Transverse colon (tissue), 4 donors: Measurements from ENCODE around the gene ACO1. TPM values are rescaled to one million over a fixed set of nuclear protein-coding genes. Genes with fewer than 3 reads are reported as not detected.

ENCODE experiments used
- DNase-seq: peaks from one replicate; pipeline ENCODE4 v3.0.0-alpha.2; 2019
- H3K27ac ChIP-seq, 4 donors: fragments of 200-600 bp; sonication (generic); 2 replicates each; pipeline ENCODE4 v1.5.1; 2016 to 2018; ENCODE audit warnings: inconsistent platforms in 4 of 4
- H3K27me3 ChIP-seq: fragments of 200-600 bp; sonication (generic); 2 replicates; pipeline ENCODE4 v1.5.1; 2017; ENCODE audit warnings: inconsistent platforms
- H3K36me3 ChIP-seq, 4 donors: fragments of 200-600 bp; sonication (generic); 2 replicates each; pipeline ENCODE4 v1.5.1; 2017 to 2019; ENCODE audit warnings: inconsistent platforms in 4 of 4
- H3K4me1 ChIP-seq, 4 donors: fragments of 200-600 bp; sonication (generic); 2 replicates each; pipeline ENCODE4 v1.5.1; 2017 to 2020; ENCODE audit warnings: inconsistent platforms in 4 of 4
- H3K4me3 ChIP-seq, 4 donors: fragments of 200-600 bp; sonication (generic); 1 replicate in 1 of 4; 2 replicates in 3 of 4; pipeline versions ENCODE4 v1.5.1 to v1.6.1; 2017 to 2019; ENCODE audit warnings: inconsistent platforms in 4 of 4
- H3K9me3 ChIP-seq, 2 donors: fragments of 200-600 bp; sonication (generic); 2 replicates each; pipeline ENCODE4 v1.5.1; 2017 to 2019; ENCODE audit warnings: inconsistent platforms in 2 of 2
- EP300 ChIP-seq: sonication (generic); formaldehyde crosslinking; IDR thresholded peaks from one replicate; pipeline ENCODE4 v1.6.1; 2017; ENCODE audit warnings: antibody characterized with exemption, low read depth
- POLR2A ChIP-seq: fragments of 450-650 bp; IDR thresholded peaks from one replicate; pipeline ENCODE4 v1.6.1; 2016; ENCODE audit warnings: antibody characterized with exemption, mild to moderate bottlenecking, moderate library complexity
- POLR2AphosphoS5 ChIP-seq, 3 donors: sonication (generic); formaldehyde crosslinking; IDR thresholded peaks; one replicate each; pipeline ENCODE4 v1.6.1; 2016; ENCODE audit warnings: antibody characterized with exemption in 3 of 3
- WGBS, 2 donors: methylation state at CpG; one replicate each; pipeline ENCODE4 v1.1.5; 2018; ENCODE audit warnings: low coverage in 1 of 2; 5-methylcytosine and 5-hydroxymethylcytosine counted together
- in situ Hi-C, 4 donors: fragments of 200-750 bp; cut with MboI; loops; one replicate each; pipeline versions ENCODE4 v1.15.0 to v1.15.1; 2017; ENCODE audit warnings: low sequenced_read_pairs in 3 of 4, low pct_ligation_motif_present in 1 of 4, low pct_unique_long_range_greater_than_20kb in 1 of 4
- intact Hi-C: fragments of 100-400 bp; cut with DNase I; formaldehyde crosslinking; loops from one replicate; pipeline ENCODE4 v1.15.1; 2023; ENCODE audit warnings: low total_unique reads
- total RNA-seq, 4 donors: library from RNA; depleted of rRNA; stranded (reverse); fragments of >200 nt; gene quantifications; one replicate each; pipeline ENCODE4 v1.1.0, GENCODE V29; 2016
- TF ChIP-seq, protein P1 (sequence below), 5 experiments: fragments of 200-600 bp in 3 of 5; fragments of 450-650 bp in 2 of 5; sonication (generic) in 3 of 5; IDR thresholded peaks; 1 replicate in 2 of 5; 2 replicates in 3 of 5; pipeline ENCODE4 v1.5.1; 2016 to 2017; ENCODE audit warnings: antibody characterized with exemption in 5 of 5, inconsistent platforms in 3 of 5, mild to moderate bottlenecking in 2 of 5, moderate library complexity in 1 of 5

The ACO1 gene
- total RNA-seq, 4 donors from 2014 or later: 10.1 to 34.5 (median 27.3) TPM

DNA sequence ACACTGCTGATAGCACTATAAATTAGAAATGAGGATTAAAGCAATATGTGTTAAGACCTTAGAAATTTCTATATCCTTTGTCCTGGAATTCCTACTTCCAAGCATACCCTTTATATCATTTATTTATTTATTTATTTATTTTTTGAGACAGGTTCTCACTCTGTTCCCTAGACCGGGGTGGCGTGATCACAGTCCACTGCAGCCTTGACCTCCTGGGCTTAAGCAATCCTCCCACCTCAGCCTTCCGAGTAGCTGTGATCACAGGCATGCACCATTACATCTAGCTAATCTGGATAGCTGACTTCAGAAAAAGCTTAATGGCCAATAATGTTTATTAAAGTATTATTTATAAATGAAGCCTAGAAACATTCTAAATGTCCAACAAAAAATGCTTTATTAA, 27.3 kb downstream of the ACO1 start:
- TF ChIP-seq POLR2AphosphoS5 (IDR thresholded peaks at IDR 0.05): no peak
- no peak for TF ChIP-seq POLR2A
- TF ChIP-seq EP300: no peak
- TF ChIP-seq, protein P1, sequence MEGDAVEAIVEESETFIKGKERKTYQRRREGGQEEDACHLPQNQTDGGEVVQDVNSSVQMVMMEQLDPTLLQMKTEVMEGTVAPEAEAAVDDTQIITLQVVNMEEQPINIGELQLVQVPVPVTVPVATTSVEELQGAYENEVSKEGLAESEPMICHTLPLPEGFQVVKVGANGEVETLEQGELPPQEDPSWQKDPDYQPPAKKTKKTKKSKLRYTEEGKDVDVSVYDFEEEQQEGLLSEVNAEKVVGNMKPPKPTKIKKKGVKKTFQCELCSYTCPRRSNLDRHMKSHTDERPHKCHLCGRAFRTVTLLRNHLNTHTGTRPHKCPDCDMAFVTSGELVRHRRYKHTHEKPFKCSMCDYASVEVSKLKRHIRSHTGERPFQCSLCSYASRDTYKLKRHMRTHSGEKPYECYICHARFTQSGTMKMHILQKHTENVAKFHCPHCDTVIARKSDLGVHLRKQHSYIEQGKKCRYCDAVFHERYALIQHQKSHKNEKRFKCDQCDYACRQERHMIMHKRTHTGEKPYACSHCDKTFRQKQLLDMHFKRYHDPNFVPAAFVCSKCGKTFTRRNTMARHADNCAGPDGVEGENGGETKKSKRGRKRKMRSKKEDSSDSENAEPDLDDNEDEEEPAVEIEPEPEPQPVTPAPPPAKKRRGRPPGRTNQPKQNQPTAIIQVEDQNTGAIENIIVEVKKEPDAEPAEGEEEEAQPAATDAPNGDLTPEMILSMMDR (IDR thresholded peaks at IDR 0.05): no peak
- no peaks in the 10 kb centered on the region for H3K4me1 ChIP-seq
- H3K9me3 ChIP-seq: no peaks in the 10 kb centered on the region
- no peaks in the 10 kb centered on the region for H3K27me3 ChIP-seq
- in situ Hi-C loops: no loop called here
- intact Hi-C loops: no loop called here
- WGBS, 2 donors: 96 to 99% methylated on average over 3 of the region's 3 CpGs
- no peak overlapping the region for H3K4me3 ChIP-seq
- DNase-seq: no peak
- H3K27ac ChIP-seq: no peak overlapping the region
- peaks cover 0 to 22% (median 5%) of the 10 kb centered on the region in 4 donors for H3K36me3 ChIP-seq

DNA sequence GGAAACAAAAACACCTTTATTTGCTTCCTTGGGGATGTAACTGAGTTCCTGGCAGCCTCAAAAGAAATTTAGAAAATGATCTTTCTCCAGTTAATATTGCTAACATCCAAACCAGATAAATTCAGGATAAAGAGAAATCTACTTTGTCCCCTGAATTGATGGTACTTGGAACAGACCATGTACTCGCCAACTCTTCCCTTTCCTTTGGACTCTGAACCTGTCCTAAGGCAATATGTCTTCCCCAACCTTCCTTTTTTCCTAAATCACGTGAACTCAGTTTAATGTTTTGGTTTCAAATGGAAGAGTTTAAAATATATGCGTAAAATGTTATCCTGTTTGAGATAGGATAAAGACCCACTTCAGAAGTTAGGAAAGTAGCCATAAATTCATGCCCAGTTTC, 28.0 kb downstream of the ACO1 start:
- Histone ChIP-seq H3K36me3 (peaks cover 0 to 21% (median 5%) of the 10 kb centered on the region in 4 donors), H3K4me1 (no peaks in the 10 kb centered on the region), H3K27me3 (no peaks in the 10 kb centered on the region), H3K4me3 (no peak overlapping the region), H3K9me3 (no peaks in the 10 kb centered on the region), H3K27ac (no peak overlapping the region)
- TF ChIP-seq EP300: no peak
- no peak for TF ChIP-seq POLR2AphosphoS5 (IDR thresholded peaks at IDR 0.05)
- no peak for TF ChIP-seq POLR2A
- TF ChIP-seq, protein P1 (IDR thresholded peaks at IDR 0.05): no peak
- DNase-seq: no peak
- intact Hi-C loops (no loop called here), in situ Hi-C loops (no loop called here)
- 61 to 91% methylated on average over 3 of the region's 3 CpGs for WGBS, 2 donors

DNA sequence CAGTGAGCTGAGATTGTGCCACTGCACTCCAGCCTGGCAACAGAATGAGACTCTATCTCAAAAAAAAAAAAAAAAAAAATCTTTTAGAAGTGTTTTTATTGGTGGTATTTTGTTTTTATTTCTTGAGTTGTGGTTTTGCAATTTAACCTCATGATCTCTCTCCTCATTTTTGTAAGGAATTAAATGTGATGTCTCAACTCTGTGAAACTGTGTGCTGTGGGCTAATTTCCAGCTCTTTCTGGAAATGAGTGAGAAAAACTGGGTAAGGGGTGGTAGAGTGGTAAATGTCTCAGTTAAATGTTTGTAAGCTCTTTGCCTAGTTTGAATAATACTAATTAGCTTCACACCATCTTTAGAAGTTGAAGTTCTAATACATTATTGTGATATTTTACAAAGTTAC, 29.0 kb downstream of the ACO1 start:
- intact Hi-C loops (no loop called here), in situ Hi-C loops (no loop called here)
- no peak overlapping the region for H3K4me3 ChIP-seq
- no peaks in the 10 kb centered on the region for H3K9me3 ChIP-seq
- H3K4me1 ChIP-seq: no peaks in the 10 kb centered on the region
- H3K27me3 ChIP-seq: no peaks in the 10 kb centered on the region
- TF ChIP-seq, protein P1 (IDR thresholded peaks at IDR 0.05): no peak
- TF ChIP-seq EP300 (no peak), POLR2A (no peak), POLR2AphosphoS5 (IDR thresholded peaks at IDR 0.05) (no peak)
- no peak overlapping the region for H3K27ac ChIP-seq
- no peak for DNase-seq
- H3K36me3 ChIP-seq: peaks cover 0 to 18% (median 5%) of the 10 kb centered on the region in 4 donors

DNA sequence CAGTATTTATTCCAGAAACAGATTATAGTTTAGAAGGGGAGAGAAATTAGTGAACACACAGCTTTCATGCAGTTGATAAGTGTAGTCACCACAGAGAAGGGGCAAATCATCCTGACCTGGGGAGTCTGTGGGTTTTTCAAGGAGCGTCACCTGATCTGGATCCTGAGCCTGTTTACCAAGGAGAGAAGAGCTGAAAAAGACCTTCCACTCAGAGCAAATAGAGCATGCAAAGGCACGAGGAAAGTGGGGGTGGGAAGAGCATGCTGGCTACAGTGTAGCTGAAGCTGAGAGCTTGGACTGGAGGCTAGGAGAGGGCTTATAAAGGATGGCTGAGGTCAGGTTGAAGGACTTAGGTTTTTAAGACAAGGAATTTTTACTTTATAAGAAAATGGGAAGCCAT, 30.4 kb downstream of the ACO1 start:
- no peaks in the 10 kb centered on the region for H3K9me3 ChIP-seq
- H3K4me1 ChIP-seq: no peaks in the 10 kb centered on the region
- TF ChIP-seq POLR2AphosphoS5 (IDR thresholded peaks at IDR 0.05): no peak
- TF ChIP-seq EP300: no peak
- TF ChIP-seq, protein P1 (IDR thresholded peaks at IDR 0.05): no peak
- TF ChIP-seq POLR2A: no peak
- H3K36me3 ChIP-seq: peaks cover 0 to 19% (median 2%) of the 10 kb centered on the region in 4 donors
- in situ Hi-C loops (no loop called here), intact Hi-C loops (no loop called here)
- H3K27me3 ChIP-seq: no peaks in the 10 kb centered on the region
- 89 to 94% methylated on average over 2 of the region's 2 CpGs for WGBS, 2 donors
- H3K27ac ChIP-seq: no peak overlapping the region
- no peak overlapping the region for H3K4me3 ChIP-seq
- DNase-seq: no peak
